GM21390 (cell line): ENCODE results near the gene PLEKHA1.

ENCODE experiments used
- ATAC-seq: cut with Tn5 transposase; IDR thresholded peaks from one replicate; pipeline ENCODE4 v1.9.1; 2021; ENCODE audit not compliant: unreplicated experiment

The PLEKHA1 gene

DNA sequence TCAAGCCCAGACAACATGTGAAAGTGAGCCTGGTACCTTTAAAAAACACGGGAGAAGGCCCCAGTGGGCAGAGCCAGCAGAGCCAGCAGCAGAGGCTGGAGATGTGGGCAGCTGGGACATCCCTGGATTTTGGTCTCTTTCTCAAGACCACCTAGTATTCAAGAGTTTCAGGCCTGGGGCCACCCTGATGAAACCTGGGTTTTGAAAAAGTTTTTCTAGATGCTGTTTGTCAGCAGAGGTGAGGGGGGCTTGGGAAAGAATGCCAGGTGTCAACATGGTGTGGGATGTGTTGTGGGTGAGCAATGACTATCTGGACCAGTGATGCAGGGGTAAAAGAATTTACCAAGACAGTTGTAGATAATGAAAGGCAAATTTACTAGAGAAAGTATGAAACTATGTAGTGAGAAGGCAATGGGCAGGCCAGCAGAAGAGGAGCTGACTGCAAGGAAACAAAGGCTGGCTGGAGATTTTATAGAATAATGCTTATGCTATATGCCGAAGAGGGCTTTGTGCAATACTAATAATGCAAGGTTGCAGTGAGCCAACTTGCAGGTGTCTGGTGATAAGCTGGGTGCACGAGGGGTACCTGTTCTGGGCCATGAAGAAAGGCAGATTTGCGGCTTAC lies 28.1 kb upstream of the PLEKHA1 start:
- ATAC-seq = no peak

DNA sequence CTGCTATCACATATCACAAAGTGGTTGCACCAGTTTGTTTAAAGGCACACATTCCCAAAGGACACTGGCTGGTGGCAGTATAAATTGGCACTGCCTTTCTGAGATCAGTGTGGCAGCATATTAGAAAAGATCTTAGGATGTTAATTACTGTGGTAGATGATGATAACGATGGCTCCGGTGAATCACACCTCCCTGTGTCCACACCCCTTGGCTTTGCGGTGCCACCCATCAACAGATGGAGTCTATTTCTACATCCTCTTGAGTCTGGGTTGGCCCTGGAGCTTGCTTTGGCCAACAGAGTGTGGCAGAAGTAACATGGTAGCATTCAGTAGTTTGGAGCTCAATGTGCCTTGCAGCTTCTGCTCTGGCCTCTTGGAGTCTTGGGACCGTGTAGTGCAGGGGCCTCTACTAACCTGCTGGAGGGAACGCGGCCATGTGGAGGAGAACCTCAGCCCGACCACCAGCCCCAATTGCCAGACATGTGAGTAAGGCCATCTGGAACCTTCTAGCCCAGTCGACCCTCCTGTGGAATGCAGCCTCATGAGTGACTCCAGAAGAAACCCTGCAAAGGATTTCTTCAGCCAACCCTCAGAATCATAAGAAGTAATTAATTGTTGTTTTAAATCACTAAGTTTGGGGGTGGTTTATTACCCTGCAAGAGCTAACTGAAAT lies 27.2 kb upstream of the PLEKHA1 start:
- no peak for ATAC-seq

DNA sequence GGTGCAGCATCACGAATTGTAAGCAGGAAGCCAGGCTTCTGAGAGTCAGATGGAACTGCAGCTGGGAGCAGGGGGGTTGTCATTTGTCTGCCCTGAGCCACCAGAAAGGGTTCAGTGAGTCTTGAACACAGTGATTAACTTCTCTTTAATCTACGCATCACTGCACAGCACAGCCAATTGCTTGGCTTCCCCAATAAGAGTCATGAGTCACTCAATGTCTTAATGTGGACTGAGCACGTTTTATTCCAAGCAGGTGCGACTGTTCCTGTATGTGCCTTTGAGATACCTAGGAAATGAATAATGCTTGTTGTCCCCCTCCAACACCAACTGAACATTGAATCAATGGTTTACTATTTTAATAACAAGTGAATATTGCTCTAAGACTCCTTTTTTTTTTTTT lies 26.0 kb upstream of the PLEKHA1 start:
- no peak for ATAC-seq

DNA sequence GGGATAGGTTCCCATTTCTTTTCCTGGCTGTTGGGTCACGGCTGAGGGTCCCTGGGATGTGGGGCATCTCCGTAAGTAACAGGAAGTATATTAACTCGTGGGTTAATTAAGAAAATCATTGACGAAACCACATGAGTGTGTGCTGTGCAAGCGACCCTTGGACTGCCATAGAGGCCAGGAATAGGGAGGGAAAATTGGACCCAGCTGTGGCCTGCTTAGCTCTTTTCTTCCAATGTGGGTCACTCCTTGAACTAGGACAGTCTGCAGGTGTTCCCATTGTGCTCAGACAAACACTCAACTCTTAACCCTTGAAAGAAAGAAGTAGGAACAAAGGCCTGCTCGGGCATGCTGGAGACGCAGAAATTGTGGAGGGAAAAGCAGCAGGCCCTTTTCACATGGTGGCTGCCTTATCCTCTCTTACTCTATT lies 25.6 kb upstream of the PLEKHA1 start:
- ATAC-seq = no peak

DNA sequence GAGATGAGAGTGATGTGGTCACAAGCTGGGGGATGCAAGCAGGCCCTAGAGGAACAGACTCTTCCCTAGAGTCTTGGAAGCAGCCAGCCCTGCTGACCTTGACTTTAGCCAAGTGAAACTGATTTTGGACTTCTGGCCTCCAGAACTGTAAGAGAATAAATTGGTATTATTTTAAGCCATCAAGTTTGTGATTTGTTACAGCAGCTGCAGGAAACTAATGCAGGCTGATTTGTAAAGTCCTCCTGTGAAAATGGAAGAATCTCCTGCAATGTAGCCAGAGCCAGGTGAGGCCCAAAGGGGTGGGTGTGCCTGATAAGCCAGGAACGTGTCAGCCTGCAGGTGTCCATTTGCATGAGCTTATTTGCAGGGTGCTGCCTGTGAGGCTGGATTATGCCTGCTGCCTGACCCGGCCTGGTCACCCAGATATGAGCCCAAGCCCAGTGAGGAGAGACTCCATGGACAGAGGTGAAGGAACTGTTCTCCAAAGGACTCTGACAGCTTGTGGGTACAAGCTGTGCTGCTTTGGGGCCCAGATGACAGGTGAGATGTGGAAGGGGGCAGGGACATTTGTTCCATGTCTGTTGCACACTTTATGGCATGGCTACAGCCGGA lies 24.6 kb upstream of the PLEKHA1 start:
- no peak for ATAC-seq

DNA sequence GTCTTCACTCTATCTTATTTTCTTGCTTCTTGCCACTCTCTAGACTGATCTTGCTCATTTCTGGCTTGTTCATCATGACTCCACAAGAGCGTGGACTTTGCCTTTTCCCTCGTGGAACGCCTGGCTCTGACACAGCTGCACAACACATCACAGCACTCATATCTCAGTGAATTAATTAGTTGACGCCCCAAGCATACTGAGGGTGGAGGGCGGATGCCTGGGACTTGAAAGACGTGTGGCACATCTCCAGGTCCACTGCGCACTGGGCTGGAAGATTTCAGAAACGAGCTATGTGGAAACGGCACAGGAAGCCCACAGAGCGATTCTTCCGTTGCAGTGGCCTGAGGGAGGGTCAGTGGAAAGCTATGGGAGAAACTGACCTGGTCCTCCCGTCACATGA lies 23.6 kb upstream of the PLEKHA1 start:
- ATAC-seq = no peak

DNA sequence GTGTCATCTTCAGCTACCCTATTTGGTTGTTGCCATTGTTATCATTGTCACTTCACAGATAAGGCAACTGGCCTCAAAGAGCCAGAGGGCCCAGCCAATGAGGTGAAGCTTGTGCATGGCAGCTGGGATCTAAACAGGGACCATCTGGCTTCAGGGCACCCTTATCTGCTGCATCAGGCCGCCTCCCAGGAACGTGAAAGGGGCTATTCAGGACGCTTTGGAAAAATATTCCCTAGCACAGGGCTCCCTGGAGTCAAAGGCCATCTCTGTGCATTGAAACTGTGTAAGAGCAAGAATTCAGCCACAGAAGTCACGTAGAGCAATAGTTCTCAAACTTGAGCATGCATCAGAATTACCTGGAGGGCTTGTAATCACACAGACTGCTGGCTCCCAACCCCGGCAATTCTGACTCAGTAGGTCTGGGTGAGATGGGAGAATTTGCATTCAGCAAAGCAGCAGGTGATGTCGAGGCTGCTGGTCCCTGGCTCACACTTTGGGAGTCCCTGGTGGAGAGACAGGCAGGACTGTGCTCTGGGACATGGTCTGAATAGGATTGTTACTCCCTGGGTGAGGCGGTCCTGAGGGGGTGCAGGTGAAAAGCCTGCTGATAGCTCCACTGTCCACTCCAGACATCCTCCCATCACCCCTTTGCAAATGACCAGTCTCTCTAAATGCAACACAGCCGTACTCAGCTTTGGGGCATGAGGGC lies 21.5 kb upstream of the PLEKHA1 start:
- ATAC-seq = no peak

DNA sequence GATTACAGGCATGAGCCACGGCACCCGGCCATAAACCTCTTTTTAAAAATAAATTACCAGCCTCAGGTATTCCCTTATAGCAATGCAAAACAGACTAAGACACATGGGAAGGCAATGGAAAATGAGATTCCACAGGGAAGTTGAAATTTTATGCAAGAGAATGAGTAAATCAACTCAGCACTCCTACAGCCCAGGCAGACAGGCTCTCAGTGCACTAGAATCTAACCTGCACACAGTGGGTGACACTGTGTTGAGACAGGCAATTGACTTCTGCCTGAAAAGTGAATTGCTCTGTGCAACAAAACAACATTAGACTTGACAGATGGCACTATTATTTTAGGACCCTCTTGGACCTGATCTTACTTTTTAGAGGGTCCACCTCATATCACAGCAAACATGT lies 20.1 kb upstream of the PLEKHA1 start:
- ATAC-seq = no peak

DNA sequence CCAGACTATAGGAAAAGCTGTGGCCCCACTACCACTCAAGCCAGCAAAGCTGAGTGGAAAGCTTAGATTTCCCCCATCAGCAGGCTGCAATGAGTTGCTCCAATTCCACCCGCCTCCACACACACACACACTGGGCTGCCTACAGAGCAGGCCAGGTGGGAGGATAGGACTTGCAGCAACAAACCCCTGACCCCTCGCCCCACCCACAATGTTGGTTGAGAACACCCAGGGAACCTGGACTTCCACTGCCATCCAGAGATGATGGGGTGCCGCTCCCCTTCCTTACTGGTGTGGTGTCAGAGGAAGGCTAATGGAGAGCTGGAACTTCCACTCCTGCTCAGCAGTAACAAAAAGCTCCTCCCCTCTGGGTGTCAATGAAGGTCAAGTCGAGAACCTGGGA lies 16.8 kb upstream of the PLEKHA1 start:
- no peak for ATAC-seq

DNA sequence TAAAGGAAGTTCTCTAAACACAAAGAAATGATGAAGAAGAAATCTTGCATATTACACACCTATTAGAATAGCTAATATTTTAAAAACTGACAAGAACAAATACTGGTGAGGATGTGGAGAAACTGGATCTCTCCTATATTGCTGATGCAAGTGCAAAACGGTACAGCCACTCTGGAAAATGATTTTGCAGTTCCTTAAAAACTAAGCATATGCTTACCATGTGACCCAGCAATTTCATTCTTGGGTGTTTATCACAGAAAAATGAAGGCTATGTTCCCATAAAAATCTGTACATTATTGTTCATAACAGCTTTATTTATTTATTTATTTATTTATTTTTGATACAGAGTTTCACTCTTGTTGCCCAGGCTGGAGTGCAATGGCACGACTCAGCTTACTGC lies 14.9 kb upstream of the PLEKHA1 start:
- no peak for ATAC-seq

DNA sequence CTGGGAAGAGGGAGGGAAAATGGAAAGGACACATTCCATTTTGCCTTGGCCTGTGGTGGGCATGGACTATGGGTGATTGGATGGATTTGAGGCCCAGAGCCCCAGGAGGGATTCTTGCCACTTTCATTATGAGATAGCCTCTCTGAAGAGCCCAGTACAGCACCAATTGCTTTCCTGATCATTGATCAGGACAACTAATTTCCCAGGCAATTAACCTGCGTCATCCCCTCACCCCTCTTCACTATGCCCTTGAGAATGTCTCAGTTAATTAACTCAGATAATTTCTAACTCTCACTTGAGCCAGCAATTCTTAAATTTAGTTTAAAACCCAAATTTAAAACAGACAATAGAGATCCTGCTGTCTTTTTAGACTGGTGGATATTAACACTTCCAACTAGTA lies 13.5 kb upstream of the PLEKHA1 start:
- ATAC-seq = no peak

DNA sequence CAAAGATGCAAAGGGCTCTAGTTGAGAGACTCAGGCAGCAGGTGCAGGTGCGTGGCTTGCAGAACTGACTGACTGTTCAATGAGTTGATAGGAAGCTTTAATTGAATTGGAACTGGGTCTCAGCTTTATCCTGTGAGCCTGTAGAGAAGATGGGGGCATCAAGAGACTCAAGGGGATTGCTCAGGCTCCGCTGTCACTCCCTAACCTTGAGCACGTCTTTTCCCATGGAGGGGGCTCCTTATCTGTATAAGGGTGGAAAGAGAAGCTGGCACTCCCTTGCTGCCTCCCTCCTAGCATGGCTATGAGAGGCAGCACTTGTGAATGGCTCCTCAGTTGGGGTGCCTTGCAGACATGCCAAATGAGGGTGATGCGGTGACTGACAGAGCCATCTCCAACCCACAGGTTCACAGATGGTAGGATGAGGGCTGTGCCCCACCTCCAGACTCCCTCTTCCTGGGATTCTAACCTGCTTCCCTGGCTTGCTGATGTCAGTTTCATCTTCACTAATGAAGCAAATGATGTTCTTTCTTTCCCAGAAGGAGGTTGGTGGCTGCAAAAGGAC lies 12.4 kb upstream of the PLEKHA1 start:
- ATAC-seq = no peak

DNA sequence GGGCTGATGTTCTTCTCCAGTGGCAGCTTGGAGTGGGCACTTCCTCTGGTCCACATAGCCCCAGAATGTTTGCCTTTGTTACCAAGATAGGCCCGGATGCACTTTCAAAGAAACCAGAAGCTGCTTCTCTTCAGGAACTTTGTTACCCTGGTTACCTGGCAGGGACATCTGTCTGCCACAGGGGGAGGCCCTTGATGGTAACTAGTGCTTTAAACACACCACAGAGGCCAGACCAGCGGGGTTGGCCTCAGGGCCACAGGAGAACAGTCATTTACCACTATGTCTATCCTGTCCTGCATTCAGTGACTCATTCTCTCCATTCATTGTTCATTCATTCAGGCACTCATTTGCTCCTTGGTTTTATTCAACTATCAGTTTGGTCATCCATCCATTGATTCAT lies 11.9 kb upstream of the PLEKHA1 start:
- ATAC-seq = no peak

DNA sequence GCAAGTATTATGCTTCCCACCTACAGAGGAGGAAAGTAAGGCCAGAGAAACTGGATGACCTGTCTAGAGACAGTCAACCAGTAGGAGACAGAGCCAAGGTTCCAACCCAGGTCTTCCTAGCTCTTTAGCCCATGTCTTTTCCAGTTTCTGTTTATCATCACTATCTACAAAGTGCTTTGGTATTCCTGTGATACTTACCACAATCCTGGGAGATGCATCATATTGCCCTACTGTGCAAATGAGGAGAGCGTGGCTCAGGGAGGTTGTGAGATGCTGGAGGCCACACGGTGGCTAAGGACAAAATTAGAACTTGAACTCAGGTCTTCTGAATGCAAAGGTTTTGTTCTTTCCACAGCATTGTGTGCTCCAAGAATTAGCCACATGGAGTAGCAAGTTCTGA lies 11.2 kb upstream of the PLEKHA1 start:
- ATAC-seq = no peak

DNA sequence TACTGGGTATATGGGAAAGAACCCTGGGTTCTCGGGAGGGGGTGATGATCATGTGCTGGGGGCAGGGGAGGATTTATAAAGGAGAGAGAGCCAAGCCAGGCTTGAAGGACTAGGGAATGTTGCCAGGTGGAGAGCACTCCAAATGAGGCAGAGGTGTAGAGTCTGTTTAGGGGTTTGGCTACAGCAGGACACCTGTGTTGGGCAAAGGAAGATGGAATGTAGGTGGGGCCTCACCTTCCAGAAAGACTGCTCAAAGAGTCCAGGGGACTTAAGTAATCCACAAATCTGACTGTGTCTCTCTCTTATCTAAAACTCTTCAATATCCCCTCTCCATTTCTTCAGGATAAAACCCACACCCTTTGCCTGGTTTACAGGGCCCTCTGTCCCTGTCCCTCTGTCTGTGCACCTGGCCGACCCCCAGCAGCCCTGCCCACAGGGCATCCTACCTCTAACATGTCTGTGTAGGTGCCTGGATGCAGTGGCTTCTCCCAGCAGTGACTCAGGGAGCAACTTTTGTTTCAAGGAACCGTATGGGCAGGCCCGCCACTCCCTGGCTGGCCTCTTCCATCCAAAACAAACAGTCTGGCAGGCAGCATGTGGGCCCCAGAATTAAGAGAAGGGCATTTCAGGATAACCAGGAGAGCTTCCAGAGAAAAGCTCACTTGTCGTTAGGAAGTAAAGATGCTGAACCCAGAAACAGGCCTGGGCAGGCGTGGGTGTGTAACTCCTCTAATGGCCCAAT lies 10.6 kb upstream of the PLEKHA1 start:
- no peak for ATAC-seq

DNA sequence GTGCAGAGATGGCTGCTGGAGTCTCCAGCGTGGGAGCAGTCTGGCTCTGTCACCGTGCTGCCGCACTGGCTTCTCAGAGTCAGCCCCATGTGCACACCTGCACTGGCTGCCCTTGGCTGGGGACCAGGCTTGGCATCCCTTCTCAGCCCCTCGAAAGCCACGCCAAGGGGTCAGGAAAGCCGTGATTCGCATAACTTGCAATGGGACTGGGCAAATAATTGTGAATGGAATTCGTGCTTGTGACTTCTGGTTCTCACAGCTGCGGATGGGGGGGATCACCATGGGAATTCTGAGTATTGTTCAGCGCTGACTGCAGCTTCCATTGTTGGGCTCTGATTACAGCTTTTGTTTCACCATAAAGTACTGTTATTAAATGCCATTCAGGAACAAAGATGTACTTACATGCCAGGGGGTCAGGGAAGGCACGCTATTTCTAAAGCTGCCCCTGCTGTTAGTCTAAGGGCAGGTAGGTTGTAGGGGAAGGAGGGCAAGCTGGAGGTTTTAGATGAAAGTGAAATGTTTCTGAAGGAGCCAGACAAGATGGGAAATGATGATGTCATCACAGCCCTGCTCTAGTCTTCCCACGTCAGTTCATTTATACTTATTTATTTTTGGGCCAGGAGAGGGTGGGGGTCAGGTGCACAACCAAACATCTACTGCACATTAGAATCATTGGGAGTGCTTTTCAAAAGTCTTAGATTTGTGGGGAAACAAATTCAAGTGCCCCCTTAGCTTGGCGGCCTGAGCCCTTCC lies 5.8 kb upstream of the PLEKHA1 start:
- ATAC-seq = no peak

DNA sequence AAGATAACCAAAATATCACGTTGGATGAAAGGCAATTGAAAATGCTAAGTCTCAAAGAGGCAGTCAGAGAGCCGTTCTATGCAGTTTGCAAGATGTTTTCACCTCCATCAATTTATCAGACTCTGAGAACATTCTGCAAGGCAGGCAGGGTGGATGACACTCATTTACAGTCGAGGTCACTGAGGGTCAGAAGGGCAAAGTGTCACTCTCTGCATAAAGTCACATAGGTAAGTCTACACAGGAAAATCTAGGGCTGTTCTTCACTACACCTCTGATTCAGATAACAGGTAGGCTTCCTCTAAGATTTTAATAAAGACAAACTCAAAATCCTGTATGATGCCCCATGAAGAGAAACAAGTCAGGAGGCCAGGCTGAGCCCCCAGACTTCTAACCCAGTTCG lies 1.4 kb upstream of the PLEKHA1 start:
- no peak for ATAC-seq

DNA sequence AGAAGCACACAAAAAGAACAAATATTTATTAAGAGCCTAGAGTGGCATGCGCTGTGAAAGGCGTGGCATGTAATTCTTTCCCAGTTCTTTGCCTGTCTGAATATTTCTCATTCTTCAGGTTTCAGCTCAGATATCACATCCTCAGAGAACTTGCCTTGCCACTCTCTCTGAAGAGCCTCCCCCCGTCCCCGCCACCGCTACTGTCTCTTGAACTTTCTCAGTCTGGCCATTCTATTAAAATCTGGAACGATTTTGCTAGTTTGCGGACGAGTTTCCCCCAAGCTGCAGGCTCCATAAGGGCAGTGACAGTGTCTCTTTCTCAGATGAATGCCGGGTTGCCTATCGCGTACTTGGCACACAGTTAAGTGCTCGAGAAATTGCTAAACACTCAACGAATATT lies 787 bp upstream of the PLEKHA1 start:
- ATAC-seq = no peak

DNA sequence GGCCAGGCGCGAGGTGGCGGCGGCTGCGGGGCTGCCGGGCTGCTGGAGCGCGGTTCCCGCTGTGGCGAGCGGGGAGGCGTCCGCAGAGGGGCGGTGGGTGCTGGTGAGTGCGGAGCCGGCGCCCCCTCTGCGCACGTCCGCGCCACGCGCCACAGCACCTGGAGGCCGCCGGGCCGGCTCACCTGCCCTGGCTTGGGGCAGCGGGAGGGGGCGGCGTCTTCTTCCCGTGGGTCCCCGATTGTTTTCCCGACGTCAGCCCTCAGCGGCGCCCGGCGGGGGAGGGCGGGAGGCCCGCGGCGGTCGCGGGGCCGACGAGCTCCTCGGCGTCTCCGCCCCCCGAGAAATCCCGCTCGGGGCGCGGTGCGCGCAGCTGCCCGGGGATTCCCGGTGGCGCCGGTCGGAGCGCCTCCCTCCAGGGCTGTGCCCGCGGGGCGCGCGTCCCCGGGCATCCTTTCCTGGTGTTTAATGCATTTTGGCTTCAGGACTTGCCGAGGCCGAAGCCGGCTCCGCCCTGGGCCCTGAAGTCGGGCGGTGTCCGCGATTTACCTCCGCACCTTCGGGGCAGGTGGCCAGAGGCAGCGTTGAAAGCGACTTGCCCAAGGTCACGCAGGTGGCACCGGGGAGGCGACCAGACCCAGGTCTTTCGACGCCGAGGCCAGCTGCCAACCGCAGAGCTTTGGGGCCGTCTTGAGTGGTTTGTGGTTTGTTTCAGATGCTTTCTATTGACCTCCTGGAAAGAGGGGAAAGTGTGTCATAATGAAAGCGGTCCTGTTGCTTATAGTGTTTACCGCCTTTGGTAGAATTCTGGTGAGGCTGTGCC lies 561 bp downstream of the PLEKHA1 start:
- peak; percentile 58 for ATAC-seq
